Dedifferentiated amniotic fluid mesenchymal stem cell (primary cell): ENCODE results near the gene SEMA3F.
A peak's percentile ranks its signal among the peaks of the same experiment; 100 is the strongest.
"Not testable (repeated sequence)": the region's sequence is repeated elsewhere in the genome, so short reads cannot be mapped to it uniquely, and the experiment has no call there.

ENCODE experiments used
- DNase-seq: peaks from one replicate; pipeline ENCODE4 v3.0.0-alpha.2; 2016; ENCODE audit errors: extremely low spot score

Gene SEMA3F

DNA sequence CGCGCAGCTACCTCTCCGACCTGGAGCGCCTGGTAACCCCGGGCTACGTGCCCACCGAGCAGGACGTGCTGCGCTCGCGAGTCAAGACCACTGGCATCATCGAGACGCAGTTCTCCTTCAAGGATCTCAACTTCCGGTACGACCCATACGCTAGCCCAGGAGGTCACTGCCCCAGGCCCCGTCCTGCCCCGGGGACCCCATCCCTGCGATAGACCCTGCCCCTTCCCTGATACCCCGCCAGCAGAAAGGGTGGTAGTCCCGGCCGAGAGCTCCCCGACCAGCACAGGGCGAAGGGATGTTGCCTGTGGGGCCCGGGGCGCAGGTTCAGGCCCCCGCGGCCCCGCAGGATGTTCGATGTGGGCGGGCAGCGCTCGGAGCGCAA is 38.6 kb downstream of the SEMA3F start:
- no peak for DNase-seq

DNA sequence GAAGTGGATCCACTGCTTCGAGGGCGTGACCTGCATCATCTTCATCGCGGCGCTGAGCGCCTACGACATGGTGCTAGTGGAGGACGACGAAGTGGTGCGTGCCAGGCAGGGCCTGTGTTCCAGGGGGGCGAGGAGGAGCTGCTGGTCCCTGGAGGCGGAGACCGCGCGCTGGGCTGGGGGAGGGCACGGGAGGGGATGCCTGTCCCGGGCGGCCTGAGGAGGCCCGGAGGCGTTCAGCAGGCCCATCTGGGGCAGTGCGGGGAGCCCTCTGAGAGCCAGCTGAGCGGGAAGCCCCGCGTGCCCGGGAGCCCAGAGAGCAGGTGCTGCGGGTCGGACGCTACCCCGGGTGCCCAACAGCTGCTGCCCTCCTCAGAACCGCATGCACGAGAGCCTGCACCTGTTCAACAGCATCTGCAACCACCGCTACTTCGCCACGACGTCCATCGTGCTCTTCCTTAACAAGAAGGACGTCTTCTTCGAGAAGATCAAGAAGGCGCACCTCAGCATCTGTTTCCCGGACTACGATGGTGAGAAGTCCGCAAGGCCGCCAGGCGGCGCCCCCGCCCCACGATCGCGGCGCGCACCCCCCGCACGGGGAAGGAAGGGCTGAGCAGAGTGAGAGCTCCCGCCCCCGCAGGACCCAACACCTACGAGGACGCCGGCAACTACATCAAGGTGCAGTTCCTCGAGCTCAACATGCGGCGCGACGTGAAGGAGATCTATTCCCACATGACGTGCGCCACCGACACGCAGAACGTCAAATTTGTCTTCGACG is 39.2 kb downstream of the SEMA3F start:
- DNase-seq = peak; percentile 15

DNA sequence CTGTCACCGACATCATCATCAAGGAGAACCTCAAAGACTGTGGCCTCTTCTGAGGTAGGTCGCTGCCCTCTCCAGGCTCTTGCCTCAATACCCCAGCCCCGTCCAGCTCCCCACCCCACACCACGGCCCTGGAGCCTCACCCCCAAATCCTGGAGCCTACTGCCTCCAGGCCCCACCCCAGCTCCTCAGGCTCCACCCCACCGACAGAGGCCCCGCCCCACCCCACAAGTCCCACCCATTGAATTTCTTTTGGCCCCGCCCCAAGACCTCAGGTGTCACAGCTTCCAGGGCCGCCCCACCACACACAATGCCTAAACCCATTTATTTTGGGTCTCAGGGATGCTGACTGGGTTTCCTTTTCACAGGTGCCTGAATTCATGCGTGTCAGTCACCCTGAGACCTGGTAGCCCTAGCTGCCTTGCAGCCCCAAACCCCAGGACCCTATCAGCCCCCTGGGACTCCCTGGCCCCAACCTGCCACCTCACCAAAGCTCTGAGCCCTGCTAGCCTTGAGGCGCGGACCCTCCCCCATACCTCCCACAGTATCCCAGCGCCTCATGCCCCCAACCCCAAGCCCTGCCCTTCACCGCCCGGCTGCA is 39.9 kb downstream of the SEMA3F start:
- DNase-seq = no peak

DNA sequence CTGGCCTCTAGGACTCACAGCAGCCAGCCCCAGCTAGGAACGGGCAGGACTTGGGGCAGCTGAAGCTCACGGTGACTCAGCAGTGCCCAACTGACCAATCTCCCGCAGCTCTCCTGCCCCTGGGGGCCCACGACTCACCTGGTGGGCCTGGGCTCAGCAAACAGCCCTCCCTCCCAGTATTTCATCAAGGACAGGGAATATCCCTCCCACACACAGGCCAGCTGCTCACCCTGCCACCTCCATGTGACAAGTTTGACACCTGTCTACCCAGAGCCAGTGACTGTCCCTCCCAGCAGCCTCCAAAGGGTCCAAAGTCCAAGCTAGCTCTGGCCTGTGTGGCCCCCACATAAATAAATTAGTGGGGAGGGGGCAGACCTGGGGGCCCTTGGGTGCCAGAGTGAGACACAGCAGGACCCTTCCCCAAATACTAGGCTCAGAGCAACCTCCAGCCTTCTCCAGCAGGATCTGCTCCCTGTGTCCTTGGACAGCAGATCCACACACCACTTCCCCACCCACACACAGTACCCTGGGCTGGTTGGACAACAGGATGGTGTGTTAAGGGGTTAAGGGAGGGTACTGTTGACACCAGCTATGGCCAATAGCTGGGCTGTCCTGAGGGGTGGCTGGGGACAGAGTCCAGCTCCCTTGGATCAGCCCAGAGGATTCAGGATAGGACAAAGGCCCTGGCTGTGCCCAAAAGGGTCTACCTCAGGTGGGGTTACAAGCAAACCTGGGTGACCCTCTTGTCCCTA is 40.6 kb downstream of the SEMA3F start:
- DNase-seq = no peak

DNA sequence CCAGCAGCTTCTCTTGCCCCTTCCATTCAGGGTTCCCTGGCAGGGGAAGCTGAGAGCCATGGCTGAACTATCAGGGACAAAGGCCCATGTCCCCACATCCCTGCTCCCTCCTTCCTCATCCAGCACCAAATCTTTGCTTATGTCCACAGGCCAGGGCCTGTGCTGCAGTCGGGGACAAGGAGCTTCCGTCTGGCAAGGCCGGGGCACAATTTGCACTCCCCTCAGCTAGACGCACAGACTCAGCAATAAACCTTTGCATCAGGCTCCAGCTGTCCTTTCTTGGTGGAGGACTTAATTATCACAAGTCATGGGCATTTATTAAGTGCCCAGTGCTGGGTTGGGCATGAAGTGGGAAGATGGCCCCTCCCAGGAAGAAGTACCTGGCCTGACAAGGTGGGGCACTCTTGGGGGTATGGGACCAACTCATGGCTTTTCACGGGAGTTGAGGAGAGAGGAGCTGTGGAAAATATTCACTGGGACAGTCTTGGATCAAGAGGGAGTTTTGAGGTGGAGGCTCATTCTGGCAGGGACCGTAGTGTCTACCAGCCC is 41.2 kb downstream of the SEMA3F start:
- DNase-seq = no peak

DNA sequence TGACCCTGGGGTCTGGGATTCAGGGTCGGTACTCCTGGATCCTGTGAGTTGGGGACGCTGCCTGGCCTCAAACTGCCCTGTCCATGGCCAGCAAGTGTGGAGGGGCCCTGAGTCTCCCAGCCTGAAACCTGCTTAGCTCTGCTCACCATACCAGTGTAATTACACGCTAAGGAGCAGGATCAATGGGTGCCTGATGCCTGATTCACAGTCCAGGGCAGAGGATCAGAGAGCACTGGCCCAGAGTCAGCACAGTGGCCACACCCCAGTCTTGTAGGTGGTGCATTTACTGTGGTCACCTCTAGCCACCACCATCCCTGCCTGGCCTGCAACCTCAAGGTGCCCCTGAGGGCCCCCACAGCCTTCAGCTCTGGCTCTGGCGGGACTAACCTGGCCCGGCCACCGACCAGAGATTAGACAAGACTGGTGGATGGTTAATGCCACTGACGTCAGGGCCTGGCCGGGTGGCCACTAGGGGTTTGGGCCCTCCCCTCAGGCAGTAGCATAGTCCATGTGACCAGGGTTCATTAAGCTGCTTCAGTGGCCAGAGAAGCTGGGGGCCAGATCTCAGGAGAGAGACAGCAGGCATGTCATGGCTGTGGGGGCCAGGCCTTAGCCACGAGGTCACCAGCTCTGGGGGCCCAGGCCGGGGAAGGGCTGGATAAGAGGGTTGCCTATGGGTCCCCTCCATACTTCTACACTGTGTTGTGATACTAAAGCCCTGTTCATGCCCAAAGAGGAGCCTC is 46.6 kb downstream of the SEMA3F start:
- DNase-seq = no peak

DNA sequence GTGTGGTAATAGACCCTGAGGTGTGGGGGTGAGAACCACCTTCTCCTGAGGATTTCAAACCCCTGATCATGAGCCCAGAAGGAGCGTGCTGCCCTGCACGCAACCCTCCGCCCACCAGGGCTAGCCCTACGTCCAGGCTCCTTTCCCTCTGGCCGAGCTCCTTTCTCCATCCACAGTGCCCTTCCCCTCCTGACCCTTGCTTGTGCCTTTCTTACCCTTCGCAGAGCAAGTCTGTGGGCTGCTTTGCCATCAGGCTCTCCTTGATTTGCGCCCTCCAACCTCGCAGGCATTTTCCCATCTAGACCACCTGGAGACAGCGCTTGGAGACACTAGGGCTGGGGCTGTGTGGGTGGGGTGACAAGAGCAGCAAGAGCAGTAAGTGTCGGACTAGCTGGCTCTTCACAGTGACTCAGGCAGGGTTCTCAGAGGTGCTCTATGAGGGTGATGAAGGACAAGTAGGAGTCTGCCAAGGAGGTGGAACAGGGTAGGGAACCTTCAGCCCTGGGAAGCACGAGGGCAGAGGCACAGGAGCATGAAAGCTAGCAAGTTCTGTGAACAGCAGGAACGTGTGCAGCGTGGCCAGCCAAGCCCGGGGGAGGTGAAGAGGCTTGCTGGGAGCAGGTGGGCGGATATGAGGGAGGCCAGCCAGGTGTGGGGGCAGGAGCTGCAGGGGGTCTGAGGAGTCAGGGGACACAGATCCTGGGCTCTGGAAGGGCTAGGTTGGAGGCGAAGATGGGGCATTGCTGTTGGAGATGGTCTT is 47.4 kb downstream of the SEMA3F start:
- no peak for DNase-seq

DNA sequence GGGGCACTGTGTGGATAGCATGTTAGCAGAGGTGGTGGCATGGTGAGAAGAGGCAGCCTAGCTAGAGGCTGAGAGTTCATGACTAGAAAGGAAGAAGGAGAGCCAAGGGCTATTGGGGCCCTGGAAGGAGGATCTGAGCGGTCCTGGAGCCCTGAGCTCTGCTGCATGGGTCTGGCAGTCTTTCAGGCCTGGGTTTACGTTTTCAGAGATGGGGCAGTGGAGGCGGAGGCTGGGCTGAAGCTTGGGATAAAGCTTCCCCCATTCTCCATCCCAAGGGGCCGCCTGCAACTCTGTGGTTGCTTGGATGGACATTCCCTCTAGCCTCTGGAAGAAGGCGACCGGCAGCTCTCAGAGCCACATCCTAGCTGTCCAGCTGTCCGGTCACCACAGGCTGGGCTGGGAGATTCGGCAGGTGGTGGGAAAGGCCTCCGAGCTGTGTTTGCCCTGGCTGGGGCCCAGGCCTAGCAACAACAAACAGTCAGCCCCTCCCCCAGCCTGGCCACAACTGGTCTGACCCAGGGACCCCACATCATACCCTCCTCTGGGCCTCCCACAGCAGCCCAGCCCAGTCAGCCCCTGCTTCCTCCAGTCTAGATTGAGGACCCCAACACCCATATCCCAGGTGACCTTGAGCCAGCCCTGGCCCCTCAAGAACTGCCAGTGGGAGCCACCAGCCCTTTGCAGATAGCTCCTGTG is 48.1 kb downstream of the SEMA3F start:
- no peak for DNase-seq

DNA sequence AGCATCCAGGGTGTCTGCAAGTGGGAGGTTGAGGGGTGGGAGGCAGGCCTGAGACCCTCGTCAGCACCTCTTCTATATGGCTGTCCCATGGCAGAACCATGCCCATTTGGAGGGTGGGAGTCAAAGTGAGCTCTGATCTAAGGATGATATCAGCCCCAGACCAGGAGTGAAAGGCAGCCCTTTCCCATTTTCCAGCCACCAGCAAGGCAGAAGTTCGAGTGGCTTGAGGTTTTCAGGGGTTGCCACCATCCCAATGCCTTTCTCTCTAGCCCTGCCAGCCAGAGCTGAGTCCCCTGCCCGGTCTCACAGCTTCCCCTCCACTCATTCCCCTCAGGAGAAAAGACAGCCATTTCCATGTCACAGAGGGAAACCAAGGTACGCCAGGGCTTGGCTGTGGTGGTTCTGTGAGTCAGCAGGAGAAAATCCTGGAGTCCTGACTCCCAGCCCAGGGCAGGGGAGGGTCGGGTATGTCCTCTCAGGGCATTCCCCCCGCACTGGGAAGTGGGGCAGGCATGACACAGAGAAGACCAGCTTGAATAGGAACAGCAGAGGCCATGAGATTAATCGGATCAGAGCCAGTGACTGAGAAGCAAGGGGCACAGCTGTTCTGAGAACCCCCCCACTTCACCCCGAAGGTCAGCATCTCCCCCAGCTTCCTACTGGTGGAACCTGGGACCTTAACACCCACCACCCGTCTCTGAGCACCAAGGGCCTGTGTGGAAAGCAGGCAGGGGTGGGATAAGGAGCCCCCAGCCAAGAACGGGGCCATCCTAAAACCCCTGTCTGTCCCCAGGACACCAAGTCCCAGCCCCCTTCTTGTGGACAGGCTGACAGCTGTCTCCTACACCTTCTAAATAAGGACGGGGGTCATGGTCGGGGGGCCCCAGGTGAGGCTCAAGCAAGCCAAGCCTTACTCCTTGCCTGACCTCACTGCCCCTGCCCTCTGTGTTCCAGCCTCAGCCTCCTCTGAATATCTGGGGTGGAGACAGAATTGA is 49.0 kb downstream of the SEMA3F start:
- DNase-seq = no peak

DNA sequence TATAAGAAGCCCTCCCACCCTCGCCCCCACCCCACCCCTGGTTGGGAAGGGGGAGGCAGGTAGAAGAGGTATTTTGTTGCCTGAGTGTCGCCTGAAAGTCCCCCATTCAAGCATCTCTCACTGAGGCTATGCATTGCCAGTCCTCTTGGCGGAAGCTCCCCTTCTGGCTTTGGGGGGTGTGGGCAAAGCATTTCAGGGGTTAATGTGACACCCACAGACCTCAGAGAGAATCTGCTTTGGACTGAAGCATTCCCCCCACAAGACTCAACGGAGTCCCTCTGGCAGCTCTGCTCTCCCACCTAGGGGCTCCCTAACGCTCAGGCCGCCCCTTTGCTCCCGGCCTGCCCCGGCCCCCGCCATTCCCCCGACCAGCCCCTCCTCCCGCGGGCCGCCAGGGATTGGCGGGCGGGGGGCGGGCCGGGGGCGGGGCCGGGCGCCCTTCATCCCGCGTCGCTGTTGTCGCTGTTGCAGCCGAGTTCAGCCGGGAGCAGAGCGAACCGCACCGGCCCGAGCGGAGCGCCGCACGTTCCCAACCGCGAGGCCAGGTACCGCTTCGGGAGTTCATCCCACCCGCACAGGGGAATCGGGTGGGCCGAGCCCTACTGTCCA is 49.8 kb downstream of the SEMA3F start, which contains the start of gene SLC38A3:
Gene SLC38A3 (plus strand): TSS at position 468 of the 609 bp plus-strand sequence. CDS start 8,929 bp downstream, outside the sequence.
- no peak for DNase-seq

DNA sequence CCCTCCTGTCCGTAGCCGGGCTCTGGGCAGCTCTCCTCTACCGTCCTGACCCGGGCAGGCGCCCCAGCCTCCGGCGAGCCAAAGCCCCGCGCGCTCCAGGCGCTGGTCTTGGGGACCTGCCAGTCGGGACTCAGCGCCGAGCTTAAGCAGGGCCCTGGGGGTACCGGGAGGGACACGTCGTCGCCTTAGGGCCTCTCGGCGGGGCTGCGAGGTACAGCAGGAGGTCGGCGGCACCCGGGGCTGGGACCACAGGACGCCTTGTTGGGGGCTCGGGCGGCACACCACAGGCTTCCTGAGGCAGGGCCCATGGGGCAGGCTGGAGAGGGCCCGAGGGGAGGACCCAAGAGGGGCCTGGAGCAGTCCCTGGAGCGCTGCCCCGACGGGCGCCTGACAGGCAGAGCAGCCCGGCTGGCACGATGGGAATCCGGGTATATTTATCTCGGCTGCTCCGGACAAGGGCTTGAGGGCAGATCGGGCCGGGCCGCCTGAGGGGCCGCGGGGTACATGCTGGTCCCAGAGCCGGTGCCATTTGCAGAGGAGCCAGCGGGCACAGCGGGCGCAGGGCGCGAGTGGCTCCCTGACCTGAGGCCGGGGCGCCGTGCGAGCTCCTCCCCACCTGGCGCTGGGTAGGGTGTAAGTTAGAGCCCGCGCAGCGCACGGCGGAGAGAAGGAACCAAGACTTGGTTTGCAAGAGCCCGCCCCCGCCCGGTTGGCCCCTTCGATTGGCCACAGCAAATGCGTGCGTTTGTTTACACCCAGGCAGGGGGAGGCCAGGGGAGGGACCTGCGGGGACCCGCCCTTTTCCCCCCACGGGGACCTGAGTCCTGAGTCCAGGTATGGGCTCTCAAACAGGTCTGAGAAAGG is 50.5 kb downstream of the SEMA3F start:
- DNase-seq = no peak

DNA sequence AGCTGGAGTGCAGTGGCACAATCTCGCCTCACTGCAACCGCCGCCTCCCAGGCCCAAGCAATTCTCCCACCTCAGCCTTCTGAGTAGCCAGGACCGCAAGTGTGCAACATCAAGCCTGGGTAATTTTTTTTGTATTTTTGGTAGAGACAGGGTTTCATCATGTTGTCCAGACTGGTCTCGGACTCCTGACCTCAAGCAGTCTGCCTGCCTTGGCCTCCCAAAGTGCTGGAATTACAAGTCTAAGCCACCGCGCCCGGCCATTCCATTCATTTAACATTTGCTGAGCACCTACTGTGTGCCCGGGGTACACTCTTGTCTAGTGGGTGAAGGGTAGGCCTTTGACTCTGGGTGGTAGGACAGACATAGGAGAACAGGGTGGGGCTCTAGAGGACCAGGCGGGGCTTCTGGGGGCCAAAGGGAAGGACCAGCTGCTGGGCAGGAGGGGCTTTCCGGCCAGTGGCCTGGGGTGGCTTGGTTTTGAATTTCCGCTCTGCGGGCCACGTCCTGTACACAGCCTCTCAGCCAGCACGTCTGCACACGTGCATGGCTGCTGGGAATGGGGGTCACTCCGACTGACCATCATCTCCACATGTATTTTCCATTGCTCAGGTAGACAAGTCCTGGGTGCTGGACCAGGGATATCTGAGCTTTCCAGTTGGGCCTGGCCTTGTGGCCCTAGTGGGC is 52.4 kb downstream of the SEMA3F start:
- DNase-seq = no peak

DNA sequence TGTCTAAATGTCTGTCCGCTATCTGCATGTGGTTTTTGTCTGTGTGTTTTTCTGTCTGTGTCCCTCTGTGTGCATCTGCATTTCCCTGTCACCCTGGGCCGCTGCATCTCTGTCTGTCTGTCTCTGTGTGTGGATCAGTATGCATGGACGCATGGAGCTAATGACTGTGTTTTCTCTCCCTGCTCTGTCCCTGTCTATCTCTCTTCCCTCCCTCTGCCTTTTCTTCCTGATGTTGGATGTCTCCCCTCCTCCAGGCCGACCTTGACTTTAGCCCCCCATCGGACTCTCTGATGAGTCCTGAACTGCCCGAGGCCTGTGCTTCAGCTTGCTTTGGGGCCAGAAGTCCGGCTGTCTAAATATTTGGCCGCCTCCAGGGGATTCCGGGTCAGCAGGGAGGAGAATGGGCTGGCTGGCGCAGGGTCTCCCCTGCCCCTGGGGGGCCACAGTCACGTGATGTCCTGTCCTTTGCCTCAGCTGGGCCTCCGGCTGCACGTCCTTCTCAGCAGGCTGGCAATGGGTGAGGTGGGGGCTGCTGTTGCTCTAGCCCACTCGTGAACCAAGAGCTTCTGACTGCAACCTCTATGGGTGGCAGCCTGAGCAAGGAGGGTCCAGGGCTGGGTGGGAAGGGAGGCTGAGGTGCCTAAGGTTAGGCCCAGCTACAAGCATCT is 53.7 kb downstream of the SEMA3F start:
- DNase-seq = no peak

DNA sequence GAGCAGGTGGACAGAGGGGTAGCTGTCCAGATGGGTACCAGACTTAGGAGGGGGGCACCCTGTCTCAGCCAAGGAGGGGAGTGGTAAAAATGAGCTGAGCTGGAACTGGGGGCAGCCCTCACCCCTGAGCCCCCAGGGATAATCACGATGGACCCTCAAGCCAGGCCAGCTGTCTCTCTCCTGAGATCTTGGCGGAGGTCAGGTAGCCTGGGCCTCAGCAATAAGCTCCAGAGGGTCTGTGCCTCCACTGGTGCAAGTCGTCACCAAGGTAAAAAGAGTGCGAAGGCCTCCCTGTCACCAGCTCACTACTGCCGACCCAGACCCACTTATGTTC is 55.0 kb downstream of the SEMA3F start:
- no peak for DNase-seq

DNA sequence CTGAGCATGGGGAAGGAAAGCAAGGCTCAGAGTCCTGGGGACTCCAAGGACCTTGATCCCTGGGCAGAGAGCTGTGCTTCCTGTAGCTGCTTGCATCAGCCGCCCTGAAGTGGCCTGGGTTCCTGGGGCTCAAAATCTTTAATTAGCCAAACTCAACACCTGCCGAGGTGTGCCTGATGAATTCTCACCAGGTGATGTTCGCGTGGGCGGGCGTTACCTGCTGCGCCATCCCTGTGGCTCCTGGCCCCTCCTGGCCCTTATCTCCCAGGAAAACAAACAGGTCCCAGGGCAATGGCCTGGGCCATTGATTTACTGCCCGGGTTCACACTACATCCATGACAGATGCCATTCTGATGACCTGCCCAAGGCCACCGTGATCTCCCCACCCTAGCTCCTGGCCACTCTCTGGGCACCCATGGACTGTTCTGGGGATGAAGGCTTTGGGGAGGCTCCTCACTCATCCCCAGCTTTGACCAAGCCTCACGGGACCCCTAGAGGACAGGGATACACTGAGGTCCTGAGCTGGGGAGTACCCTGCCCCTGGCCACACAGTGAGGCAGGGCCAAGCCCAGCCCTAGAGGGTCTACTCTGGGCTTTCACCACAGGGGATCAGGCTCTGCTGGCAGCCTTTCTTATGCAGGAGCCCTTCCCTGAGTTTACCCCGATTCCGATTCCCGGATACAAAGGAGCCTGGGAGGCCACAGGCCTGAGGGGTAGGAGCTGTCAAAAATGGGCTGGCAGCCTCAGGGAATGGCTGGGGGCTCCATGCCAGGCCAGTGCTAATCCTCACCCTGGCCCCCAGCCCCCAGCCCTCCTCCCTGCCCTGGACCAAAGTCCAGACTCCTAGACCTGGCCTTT is 55.6 kb downstream of the SEMA3F start:
- no peak for DNase-seq

DNA sequence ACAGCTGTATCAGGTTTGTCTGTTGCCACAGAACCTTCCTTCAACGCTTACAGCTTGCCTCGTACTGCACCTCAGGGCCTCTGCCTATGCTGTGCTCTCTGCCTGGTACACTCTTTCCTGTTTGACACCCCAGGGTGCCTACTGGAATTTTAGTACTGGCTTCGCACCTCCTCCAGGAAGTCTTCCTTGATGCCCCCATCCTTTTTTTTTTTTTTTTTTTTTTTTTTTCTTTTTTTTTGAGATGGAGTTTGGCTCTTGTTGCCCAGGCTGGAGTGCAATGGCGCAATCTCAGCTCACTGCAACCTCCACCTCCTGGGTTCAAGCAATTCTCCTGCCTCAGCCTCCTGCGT is 56.2 kb downstream of the SEMA3F start:
- DNase-seq = not testable (repeated sequence)
